Amygdala (tissue), 56 donors: Measurements from ENCODE around the gene GRIN3A.

Experiments
- DNase-seq, 56 donors: peaks; one replicate each; lab custom pipeline; 2025; lab: John Stamatoyannopoulos, UW

Gene GRIN3A

GRCh38 chr9:101533334-101534204 is 204.9 kb downstream of the GRIN3A start, which contains the start of gene RNF20:
TSS of gene RNF20 (plus strand) at chr9:101533853. CDS start at chr9:101535424, 1,571 bp downstream.
- DNase-seq, result peak; percentile 79 to 100 (median 99)

DNA sequence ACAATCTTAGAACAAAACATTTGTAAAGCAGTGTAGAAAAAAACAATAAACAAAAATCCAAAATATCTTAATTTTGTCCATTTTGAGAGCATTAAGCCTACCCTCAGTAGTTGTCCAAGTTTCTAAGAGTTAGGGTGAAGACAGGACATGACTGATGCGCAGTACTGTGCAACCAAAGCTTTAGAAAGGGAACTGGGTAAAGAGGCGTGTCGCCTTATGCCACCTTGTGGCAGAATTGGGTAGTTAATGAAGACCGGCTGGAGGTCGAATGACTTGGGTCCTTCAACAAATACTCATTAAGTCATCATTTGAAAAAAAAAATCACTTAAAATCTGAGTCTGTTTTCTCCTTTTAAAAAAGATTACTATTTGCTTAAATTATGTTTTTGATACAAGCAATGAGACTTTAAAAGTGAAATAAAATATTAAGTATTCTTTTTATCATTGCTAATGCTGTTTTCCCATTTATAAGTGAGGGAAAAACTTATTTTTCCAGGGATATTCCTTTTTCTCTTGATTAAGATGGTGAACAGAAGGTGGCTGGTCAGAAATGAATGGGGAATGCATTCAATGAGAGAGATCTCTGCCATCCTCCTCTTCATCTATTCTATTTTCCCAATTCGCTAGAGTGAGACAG is 208.3 kb downstream of the GRIN3A start:
- DNase-seq, result peak in 47 of 56 donors; percentile 1 to 87 (median 36)

GRCh38 chr9:101528015-101528414 is 210.4 kb downstream of the GRIN3A start:
- DNase-seq, result no peak

DNA sequence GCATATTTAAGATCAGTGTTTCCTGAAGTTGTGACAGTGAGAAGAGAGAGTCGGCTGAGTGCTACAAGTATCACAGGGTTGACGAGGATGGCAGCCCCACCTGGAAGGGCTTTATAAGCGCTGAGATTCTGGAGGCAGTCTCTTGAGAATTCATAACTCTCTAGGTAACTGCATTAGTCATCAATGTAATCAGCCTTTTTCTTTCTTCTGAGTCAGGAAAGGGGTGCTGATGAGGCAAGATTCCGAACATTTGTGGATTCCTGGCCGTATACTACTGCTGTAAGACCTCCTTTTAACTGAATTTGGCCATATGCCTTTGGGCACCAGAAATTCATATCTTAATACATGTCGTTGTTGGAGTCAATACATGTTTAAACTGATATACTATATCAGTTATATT is 211.4 kb downstream of the GRIN3A start:
- DNase-seq, result no peak

DNA sequence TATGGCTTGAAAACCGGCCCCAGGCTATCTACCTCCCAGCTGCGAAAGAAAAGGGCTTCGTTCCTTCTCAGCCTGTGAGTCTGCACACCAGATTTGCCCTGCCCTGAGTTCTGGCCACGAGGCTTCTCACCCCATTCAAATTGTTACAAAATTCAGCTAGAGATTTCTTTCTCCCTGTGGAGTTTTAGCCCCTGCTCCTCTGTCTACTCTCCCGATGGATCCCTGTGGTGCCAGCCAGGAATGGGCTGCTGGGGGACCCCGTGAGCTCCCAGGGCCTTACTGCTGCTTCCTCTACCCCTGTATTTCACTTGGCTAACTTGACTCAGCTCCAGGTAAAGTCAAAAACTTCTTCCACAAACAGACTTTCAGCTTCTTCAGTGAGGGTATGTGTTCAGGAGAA is 214.1 kb downstream of the GRIN3A start:
- no peak for DNase-seq
